Hematopoietic multipotent progenitor cell treated with erythropoietin and hydrocortisone succinate and interleukin-3 and kit ligand, for 15 days (in vitro differentiated cells): ENCODE measurements around the gene C10orf53.
"Not testable (repeated sequence)": the region's sequence is repeated elsewhere in the genome, so short reads cannot be mapped to it uniquely, and the experiment has no call there.

Source experiments
- DNase-seq: peaks from one replicate; pipeline ENCODE4 v3.0.0-alpha.2; 2015; ENCODE audit warnings: low spot score

The C10orf53 gene

DNA sequence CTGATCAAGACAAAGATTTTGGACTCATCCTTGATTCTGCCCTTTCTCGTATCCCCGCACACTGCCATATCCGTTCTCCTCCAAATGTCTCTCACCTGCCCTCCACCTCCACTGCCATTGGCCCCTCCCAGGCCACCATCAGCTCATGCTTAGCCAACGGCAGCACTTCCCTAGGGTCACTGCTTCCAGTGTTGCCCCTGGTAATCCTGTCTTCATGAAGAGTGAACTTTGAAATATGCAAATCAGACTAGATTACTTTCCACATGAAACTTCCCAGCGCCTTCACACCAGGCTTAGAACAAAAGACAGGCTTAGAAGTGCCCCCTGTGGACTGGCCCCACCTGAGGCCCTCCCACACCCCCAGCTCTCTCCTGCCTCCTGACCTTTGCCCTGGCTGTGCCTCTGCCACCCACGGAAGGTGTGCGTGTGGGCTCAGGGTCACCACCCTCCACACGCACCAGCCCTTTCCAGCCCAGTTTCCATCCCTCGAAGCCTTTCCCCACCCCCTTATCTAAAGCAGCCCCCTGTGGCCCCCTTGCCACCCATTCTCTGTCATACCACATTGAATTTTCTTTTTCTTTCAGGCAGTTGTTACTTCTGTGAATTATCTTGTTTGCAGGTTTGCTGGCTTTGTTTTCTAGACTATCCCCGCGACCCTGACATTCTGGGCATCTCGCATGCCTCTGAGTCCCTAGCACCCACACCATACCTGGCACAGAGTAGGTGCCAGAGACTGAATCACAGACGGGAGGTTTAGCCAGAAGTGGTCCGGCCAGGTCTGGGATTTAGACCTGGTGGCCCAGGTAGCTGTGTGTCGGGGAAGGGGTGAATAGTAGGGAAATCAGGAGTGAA is 26.8 kb upstream of the C10orf53 start:
- no peak for DNase-seq

GRCh38 chr10:49653273-49653929 is 26.1 kb upstream of the C10orf53 start:
- DNase-seq: no peak

- no peak for DNase-seq
Measured at GRCh38 chr10:49654036-49654693, 25.3 kb upstream of the C10orf53 start.

GRCh38 chr10:49655099-49655498 is 24.4 kb upstream of the C10orf53 start:
- no peak for DNase-seq

DNA sequence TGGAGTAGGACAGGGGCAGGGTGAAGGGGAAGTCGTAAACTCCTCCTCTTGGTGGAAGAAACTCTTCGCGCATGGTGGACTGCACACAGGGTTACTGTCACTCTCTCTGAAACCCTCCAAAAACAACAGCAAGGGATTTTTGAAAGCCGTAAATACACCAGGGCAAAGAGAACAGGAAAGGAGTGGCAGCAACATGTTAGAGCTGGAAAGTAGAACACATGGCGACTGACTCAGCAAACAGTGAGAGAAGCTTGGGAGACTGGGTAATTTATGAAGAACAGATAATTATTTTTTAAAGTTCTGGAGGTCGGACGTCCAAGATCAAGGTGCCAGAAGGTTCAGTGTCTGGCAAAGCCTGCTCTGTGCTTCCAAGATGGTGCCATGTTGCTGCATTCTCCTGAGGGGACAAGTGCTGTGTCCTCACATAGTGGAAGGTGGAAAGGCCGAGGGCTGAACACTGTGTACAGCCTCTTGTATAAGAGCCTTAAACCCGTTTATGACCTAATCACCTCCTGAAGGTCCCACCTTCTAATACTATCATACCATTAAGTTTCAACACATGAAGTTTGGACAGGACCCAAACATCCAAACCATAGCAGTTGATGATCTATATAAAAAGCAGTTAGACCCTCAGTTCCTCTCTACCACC is 22.5 kb upstream of the C10orf53 start:
- DNase-seq: no peak

DNA sequence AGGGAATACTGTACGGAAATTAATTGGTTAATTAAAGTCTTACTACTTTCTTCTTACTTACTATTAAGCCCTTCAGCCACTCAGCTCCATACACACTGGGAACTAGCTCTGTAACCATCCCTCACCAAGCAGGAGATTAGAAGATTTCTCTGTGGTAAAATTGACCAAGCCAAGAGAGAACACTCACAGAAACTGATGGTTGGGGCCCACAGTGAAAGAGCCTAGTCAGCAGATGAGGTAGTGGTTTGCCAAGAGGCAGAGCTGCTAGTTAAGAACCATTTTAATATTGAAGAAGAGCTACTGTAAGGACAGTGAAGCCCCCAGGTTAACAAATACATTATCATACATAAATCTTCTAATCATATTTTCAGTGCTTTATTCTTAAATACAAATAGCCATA is 21.8 kb upstream of the C10orf53 start:
- no peak for DNase-seq

- DNase-seq: no peak
Measured at GRCh38 chr10:49661140-49661856, 18.2 kb upstream of the C10orf53 start.

DNA sequence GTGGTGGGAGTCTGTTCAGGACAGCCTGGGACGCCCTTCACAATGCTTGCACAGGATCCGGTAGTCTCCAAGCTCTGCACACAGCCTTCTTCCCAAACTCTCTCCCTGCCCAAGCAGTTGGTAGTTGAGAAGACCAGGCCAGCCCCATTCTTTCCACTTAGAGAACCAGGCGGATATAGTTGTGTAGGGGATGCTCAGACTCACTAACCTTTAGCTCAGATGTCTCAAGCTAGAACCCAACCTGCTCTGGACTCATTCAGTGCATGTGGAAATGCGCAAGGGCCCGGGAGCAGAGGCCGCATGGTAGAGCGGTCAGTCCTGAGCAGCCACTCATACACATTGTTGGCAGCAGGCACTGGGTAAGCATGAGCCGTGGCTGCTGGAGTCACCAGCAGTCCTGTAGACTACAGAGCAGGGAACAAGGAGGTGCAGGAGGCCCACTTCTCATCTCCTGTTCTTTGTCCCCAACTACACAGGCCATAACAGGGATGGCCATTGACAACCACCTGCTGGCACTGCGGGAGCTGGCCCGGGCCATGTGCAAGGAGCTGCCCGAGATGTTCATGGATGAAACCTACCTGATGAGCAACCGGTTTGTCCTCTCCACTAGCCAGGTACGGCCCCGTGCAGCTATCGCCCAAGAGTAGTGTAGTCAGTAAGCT is 17.2 kb upstream of the C10orf53 start:
- DNase-seq: no peak

DNA sequence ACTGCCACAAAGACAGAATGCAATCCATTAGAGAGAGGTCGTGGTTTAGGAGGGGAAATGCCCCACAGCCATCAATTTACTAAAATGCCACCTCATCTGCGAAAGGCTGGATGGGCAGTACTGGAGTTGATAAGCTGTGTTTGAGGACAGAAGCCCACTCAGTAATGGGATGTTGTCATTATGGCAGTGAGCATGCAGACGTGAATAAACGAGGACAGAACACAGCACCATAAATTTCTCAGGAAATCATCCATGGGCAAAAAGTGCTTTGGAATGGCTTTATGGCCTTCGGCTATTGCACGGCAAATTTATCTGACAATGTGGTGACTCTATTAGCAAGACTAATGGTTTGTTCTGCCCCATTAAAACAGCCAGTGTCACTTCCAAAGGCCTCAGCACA is 15.9 kb upstream of the C10orf53 start:
- DNase-seq: no peak

DNA sequence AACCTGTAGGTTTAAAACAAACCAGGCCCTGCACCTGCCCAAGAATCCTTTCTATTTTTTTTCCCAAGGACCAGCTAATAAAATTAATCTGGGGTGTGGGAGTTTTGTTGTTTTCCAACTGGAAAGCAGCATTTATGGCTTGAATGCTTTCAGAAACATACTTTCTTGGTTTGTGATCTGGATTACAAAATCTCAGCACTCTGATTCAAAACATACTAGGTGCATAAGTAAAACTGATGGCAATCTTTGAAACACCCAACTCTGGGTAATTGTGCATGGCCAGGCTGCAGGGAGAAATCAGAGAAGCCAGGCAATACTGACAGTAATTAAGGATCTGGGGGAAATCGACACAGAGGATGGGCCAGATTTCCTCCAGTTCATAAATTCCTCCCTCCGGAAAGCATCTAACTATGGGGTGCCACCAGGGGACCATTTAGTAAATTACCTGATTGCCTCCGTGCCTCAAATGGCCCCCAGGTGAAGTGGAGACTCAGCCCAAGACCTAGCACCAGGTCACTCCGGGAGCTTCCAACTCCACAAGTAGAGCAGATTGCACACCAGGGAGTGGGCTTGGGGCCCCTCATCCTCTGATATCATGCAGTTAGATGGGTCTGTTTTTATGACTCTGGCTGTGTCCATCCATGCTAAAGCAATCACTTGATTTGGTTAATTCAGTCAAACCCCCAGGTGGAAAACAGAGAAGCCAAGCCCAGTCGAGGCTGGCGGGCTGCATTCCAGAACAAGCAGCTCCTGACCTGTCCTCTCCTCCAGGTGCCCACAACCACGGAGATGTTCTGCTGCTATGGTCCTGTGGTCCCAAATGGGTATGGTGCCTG is 15.2 kb upstream of the C10orf53 start:
- no peak for DNase-seq

- no peak for DNase-seq
Measured at GRCh38 chr10:49664842-49665355, 14.6 kb upstream of the C10orf53 start.

- no peak for DNase-seq
Measured at GRCh38 chr10:49666054-49666615, 13.3 kb upstream of the C10orf53 start.

GRCh38 chr10:49666685-49667084 is 12.8 kb upstream of the C10orf53 start:
- DNase-seq: no peak

- DNase-seq: no peak
Measured at GRCh38 chr10:49667991-49668390, 11.5 kb upstream of the C10orf53 start.

DNA sequence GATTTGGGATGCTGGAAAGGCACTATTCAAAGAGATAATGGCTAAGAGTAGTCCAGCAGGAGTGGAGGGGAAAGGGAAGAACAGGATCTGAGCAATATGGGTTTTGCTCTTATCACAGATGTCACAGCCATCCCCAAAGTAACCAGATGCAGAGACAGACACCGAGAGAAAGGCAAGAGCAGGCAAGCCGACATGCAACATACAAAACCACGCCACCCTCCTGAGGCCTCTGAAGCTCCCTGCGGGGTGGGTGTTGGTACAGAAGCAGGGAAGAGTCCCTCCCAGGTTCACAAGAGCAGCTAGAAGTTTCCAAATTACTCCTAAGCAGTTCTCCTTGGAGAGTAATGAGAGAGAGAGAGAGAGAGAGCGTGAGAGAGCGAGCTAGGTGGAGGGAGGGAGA is 10.8 kb upstream of the C10orf53 start:
- DNase-seq: no peak

- no peak for DNase-seq
Measured at GRCh38 chr10:49678827-49679479, 498 bp upstream of the C10orf53 start.

DNA sequence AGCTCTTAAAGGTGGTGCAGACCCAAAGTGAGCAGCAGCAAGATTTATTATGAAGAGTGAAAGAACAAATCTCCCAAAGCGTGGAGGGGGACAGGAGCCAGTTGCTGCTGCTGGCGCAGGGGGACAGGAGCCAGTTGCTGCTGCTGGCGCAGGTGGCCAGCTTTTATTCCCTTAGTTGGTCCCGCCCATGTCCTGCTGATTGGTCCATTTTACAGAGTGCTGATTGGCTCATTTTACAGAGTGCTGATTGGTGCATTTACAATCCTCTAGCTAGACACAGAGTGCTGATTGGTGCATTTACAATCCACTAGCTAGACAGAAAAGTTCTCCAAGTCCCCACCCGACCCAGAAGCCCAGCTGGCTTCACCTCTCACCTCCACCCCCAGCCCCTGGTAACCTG is 3.0 kb downstream of the C10orf53 start:
- DNase-seq: not testable (repeated sequence)

- DNase-seq: no peak
Measured at GRCh38 chr10:49682879-49683278, 3.4 kb downstream of the C10orf53 start.

- DNase-seq: no peak
Measured at GRCh38 chr10:49686651-49687050, 7.2 kb downstream of the C10orf53 start.
